Stomach (tissue), 4 donors: Measurements from ENCODE around the gene TSPAN33.

Experiments
- EP300 ChIP-seq: sonication (generic); formaldehyde crosslinking; IDR thresholded peaks from one replicate; pipeline ENCODE4 v1.6.1; 2017; ENCODE audit warnings: antibody characterized with exemption
- POLR2A ChIP-seq, 4 donors: fragments of 450-650 bp; IDR thresholded peaks; one replicate each; pipeline ENCODE4 v1.6.1; 2016; ENCODE audit warnings: antibody characterized with exemption in 4 of 4, control low read depth in 2 of 4, mild to moderate bottlenecking in 1 of 4, moderate library complexity in 1 of 4
- POLR2AphosphoS5 ChIP-seq, 3 donors: sonication (generic); formaldehyde crosslinking; IDR thresholded peaks; one replicate each; pipeline ENCODE4 v1.6.1; 2016; ENCODE audit warnings: antibody characterized with exemption in 3 of 3

GRCh38 chr7:129199406-129199805, 54.9 kb downstream of the TSPAN33 start:
- TF ChIP-seq POLR2AphosphoS5 (IDR thresholded peaks at IDR 0.05): no peak
- TF ChIP-seq EP300: no peak
- no peak for TF ChIP-seq POLR2A (IDR thresholded peaks at IDR 0.05)
